DMS 273 treated with DMSO at 0.1 percent for 48 hours (cell line): Measurements from ENCODE around the gene TMEM212.

Experiments
- DNase-seq: peaks from one replicate; lab custom pipeline; 2025; lab: John Stamatoyannopoulos, UW

Gene TMEM212

DNA sequence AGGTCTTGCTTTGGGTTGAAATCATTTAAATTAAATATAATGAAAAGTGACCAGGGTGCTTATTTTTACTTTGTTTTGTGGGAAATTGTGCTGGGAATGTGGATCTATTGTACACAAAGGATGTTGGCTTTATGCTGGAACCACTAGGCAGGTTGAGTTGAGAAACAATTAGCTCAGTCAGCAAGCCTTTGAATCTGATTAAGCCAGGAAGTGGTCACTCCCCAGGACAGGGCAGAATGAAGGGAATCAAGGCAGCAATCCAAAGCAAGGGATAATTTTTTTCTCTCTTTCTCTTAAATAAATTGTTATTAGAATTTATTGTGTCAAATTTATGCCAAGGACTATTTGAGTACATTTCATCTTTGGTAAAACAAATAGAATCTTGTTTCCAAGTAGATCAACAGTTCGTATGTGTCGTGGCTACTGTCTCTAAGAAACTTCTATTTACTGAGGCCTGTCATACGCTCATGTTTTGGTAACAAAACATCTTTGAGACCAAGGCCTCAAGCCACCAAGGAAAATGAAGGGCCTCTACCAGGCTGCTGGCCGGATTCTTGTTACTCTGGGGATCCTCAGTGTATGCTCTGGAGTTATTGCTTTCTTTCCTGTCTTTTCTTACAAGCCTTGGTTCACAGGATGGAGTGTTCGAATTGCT lies at the start of gene TMEM212:
TSS of gene TMEM212 (plus strand) at position 486 of the 655 bp plus-strand sequence. CDS start at position 521, 35 bp downstream.
- no peak for DNase-seq

DNA sequence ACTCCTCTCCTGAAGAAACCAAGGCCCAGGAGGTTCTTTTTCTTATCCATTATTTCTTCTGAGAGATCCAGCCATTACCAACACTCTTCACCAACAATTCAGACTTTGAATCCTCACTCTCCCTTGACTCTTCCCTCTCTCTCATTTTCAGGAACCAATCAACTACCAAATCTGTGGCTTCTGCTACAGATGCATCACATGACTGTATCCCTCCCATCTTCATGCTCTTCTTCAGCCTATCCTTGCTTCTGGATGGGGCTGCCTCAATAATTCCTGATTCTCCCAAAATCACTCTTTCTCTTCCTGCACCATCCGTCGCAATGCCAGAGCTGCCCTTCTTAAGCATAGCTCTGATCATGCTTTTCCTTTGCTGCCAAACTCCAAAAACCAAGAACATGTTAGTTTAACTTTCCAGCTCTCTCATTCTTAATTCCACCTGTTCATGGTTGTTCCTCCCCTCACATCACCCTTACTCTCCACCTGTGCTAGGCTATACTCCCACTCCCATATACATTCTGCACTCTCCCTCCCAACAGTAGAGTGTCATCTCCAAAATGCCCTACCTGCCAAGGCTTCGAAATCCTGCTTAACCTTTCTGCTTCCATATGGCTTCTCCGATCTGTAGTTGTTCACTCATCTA lies 46.4 kb upstream of the TMEM212 start:
- no peak for DNase-seq

DNA sequence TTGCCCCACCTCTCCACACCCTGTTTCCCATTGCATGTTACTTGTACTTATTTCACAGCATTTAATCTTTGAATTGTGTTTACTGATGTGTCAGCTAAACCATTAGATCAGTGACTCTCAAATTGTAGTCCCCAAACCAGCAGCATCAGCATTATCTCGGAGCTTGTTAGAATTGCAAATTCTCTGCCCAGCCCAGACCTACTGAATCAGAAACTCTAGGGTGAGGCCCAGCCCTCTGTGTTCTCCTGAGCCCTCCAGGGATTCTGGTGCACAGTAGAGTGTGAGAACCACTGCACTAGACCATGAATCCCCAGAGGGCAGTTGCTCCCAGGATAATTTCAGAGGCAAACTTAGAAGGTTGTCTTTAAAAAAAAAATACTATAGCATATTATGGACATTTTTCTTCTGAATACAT lies 45.9 kb upstream of the TMEM212 start:
- no peak for DNase-seq

DNA sequence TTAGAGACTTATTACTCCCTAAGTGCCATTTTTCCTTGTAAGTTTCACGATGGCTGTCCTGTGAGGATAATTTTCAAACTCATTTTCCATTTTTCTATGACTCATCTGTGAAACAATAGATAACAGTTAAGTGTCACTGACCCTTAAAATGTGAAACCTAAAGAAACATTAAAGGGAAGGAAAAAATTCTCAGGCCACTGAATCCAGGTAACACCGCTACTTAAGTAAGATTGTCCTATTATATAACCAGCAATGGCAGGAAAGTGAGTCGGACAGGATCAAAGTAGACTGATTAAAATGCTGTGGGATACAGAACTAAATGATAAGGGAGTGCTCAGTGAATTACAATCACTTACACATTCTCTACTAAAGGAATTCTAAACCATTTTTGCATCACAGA lies 45.3 kb upstream of the TMEM212 start:
- DNase-seq: no peak

DNA sequence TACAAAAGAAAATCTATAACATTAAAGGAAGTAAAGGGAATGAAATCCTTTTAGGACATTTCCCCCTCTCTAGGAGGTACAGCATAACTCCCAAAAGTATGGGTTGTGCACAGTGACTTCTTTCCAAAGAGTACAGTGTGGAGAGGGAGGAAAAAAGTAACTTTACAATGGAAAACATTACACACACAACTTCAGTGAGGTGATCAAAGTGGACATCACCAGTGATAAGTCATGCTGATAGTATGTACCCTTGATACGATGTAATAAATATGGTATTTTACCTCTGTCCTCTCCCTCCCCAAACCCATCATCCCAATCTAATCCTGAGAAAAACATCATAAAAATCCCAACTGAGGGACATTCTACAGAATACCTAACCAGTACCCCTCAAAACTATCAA lies 43.6 kb upstream of the TMEM212 start:
- no peak for DNase-seq

DNA sequence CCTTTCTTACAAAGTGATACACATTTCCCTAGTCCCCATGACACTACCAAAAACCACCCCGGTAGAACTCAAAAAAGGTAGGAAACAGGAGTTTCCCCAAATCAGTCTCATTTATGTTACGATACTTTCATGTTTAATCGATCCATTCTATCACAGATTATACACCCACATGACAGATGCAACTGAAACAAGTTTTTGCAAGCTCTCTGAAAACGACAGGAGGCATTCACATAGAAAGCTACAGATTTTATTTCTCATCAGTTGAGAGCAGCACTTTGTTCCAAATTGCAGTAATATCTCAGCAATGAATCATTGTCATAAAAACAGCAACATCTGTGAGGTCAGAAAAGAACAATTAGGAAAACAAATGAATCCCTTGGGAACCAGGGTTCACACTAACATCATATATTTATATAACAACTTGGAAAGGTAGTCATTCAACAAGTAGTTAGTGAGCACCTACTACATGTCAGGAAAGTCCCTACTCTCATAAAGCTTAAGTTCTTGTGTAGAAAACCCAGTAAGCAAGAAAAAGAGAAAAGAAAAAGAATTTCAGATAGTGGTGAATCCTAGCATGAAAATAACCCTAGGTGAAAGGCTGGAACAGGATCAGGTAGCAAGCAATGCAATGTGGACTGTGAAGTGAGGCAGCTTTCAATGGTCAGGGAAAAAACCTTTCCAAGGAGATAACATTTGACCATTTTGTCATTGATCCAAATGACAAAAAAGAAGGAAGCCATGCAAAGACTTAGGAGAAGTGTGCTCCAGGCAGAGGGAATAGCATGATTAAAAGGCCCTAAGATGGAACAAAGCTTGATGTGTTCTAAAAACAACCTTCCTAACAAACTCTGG lies 41.2 kb upstream of the TMEM212 start:
- no peak for DNase-seq

DNA sequence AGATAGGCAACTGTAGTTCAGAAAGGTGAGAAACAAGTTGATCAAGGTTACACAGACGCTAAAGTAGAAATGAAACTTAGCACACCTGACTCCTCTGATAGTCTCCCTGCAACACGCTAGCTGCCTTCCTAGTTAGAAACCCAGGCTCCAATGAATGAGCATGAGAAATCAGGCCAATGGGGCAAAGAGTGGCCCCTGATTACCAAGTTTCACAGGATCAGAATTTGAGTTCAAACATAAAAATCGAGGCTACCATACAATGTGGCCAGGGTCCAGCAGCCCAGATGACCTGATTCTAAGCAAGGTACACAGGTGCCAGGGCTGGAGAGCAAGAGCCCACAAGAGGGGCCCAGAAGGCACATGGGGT lies 40.6 kb upstream of the TMEM212 start:
- DNase-seq: no peak

DNA sequence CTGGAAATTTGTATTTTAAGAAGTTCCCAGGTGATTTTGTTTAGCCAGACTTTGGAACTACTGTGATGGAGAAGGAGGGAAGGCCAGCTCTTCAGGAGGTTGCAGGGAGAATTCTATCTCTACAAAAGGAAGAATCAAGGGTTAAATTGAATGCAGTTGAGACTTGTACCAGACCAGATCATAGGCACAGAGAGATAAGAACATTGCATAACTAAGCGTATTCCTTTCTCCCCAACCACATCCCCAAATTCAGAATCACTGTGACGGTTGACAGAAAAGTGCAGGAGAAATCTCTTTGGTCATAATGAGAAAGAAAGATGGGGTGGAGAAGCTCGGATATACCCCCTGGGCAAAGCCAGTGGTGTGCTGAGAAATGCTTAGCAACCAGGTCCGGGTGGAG lies 40.1 kb upstream of the TMEM212 start:
- no peak for DNase-seq

DNA sequence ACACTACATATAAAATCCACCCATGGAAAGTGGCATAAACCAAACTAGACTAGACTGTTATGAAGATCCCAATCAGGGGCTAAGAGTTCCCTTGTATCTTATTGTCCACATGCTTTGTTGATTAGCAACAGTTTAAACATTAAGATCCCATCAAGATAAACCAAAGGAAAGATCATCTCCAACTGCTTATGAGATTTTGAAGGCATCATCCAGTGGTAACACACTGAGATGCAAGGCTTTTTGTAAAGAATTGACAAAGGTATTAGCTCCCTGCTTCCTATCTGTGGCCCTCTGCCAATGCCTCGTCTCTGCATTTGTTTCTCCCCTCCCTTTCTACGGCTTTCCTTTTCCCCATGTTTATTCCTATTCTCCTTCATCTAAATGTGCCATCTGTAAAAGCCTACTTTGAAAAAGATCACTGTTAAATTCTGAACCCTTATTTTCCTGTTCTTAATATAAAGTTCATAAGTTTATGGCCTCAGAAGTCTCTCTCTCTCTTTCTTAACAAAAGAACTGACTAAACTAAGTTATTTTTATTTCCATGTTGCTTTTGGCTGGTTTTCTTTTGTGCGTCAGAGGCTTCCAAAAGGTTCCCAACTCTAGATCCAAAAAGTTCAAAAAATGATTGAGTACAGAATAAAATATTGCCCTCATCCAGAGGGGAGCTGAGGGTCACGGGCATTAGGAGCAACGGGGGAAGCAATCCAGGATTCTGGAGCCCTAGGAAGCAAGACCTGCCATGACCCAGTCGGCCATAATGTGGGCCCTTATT lies 38.3 kb upstream of the TMEM212 start:
- no peak for DNase-seq

DNA sequence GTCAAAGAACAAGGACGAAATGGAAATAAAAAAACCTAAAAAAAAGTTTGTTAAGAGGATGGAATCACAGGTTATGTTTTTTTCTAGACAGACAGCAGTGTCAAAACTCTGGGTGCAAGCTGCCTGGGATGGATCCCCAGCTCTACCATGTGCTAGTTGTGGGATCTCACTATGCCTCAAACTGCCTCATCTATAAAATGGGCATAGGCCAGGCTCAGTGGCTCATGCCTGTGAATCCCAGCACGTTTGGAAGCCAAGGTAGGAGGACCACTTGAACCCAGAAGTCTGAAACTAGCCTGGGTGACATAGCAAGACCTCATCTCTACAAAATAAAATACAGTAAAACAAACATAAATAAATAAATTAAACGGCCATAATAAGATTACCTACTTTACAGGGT lies 37.5 kb upstream of the TMEM212 start:
- DNase-seq: no peak

DNA sequence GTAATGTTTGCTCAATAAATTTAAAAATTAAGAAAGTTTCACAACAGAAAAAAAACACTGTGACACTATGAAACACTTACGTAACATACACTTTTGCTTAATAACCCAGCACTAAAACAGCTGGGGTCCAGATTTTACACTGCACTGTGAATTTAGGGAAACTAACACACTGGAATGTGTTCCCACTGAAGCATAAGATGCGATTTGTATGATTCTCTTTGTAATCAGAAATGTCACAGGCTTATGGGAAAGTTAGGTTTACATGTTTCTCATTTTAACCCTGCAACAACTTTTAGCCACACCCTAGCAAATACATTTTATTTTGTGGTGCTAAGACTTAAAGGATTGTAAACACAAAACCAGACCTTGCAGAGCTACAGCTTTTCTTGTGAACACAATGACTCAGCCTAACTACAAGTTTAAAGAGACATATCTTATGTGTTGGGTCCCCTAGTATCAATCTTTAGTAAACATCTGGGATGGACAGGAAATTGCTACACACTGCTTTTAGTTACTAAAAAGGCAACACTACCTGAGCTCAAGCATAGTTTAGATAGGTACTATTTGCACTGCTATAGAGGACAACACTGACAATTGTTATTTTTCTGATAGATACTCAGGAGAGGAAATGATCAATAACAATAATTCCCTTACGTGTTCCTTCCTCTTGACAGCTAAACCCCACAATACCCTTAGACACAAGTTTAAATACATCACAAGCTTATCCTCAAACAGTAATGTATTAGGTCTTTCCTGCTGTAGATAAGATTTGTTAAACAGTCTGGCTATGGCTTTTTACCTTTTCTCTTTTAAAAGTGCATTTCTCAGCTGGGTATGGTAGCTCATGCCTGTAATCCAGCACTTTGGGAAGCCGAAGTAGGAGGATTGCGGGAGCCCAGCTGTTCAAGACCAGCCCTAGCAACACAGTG lies 36.7 kb upstream of the TMEM212 start:
- no peak for DNase-seq

DNA sequence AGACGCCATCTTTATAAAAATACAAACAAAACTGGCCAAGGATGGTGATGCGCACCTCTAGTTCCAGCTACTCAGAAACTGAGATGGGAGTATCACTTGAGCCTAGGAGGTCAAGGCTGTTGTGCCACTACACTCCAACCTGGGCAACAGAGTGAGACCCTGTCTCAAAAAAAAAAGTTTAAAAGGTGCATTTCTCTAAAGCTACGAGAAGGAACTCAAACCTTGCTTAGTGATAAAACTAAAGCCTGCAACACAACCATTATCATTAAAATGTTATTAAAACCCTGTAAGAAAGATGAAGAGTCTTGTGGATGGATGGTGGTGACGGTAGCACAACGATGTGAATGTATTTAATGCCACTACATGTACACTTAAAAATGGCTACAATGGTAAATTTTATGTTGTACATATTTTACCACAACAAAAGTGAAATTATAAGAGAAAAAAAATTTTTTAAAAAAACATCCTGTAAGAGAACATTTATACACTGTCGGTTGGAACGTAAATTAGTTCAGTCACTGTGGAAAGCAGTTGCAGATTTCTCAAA lies 35.9 kb upstream of the TMEM212 start:
- no peak for DNase-seq

DNA sequence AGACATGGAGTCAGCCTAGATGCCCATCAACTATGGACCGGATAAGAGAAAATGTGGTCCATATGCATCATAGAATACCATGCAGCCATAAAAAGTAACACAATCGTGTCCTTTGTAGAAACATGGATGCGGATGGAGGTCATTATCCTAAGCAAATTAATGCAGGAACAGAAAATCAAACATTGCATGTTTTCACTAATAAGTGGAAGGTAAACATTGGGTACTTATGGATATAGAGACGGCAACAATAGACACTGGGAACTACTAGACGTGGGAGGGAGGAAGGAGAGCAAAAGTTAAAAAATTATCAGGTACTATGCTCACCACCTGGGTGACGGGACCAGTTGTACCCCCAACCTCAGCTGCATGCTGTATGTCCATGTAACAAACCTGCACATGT lies 35.3 kb upstream of the TMEM212 start:
- no peak for DNase-seq

DNA sequence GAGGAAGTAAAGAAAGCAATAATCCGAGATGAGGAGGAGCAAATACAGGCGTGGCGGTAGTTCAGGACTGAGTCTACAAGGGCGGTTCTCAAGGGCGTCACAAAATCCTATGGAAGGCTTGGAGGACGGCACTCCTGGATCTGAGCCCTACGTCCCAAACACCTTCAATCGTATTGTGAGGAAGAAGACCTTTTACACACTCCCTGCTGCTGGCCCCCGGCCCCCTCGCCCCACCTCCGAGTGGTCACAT lies 33.6 kb upstream of the TMEM212 start:
- DNase-seq: no peak

DNA sequence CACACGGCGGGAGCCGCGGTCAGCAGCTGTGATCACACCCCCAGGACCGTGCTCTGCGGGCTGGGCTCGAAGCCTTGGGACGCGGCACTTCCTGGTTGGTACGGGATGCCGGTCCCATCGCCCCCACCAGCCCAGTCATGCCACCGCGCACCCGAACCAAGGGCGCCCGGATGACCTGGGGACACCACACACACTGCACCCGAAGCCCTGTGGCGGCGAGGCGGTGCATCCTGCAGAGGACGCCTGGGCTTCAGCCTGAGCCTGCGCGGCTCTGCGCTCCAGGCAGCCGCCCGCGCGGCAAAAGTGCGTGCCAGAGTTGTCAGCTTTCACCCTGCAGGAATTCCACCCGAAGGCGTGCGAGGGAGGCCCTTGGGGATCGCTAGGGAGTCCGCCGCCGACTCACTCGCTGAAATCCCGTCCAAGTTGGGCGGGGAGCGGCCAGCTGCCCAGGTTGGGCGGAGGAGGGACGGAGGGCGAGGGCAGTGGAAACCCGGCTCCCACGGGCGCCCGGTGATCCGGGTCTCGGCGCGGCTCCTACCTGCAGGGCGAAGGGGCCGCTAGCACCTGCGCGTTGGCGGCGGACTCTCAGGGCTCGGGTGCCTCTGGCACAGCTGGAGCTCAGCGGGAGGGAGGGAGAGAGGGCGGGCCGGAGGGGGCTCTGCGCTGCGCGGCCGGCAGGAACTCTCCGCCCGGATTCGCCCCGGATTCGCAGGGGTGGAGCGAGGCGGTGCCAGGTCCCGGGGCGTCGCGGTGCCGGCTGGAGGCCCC lies 33.1 kb upstream of the TMEM212 start, which contains the start of gene PLD1:
TSS of gene PLD1 (minus strand) at position 623 of the 768 bp plus-strand sequence. CDS start 72,432 bp downstream, outside the sequence.
- DNase-seq: peak; percentile 57

DNA sequence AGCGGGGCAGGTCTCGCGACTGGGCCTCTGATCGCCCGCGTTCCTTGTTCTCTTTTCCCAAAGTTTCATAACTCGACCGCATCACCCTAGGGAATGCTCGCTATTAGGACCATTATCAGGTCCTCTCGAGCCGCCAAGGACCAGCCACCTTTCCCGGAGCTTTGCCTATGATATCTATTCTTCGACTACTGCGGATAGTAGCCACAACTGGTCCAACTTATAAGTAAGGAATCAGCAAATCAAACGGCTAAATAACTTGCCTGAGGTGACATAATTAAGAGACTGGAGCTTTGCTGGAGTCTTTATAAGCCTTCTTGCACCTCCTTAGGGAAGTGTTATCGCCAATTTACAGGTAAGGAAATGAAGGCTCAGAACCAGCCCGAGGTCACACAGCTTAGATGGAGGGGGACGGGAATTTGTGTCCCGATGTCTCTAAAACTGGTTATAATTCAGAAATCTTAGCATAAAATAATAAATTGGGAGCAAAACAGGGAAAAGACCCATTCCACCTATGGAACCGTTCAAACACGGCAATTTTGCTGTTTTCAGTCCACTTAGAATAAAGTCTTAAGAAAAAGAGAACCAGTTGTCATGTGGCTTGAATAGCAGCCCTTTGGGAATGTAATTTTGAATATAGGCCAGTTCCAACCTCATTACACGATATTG lies 32.4 kb upstream of the TMEM212 start:
- DNase-seq: no peak

DNA sequence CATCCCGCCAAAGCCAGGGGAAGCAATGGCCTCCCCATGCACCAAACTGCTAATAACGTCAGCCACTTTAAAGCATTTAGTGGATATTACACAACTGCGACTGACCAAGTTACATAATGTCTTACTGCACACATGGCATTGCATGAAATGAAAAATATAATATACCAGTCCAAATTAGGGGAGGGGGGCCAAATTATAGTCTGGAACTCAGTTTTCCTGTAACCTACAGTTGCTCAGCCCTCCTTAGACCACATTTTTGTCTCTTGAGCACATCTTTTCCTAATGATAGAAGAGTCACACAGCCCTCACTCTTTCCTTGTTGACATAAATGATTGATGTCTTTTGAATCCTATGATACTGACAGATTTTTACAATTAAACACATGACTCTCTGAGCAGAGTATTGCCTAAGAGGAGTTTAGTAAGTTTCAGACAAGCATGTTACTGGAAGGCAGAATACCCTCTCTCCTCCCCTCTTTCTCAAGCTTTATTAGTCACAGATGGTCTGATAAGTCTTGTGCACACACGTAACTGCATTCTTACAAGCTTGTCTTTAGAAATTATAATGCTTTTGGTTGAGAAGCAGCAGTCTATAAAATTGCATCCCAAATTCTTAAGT lies 31.7 kb upstream of the TMEM212 start:
- DNase-seq: peak; percentile 52

DNA sequence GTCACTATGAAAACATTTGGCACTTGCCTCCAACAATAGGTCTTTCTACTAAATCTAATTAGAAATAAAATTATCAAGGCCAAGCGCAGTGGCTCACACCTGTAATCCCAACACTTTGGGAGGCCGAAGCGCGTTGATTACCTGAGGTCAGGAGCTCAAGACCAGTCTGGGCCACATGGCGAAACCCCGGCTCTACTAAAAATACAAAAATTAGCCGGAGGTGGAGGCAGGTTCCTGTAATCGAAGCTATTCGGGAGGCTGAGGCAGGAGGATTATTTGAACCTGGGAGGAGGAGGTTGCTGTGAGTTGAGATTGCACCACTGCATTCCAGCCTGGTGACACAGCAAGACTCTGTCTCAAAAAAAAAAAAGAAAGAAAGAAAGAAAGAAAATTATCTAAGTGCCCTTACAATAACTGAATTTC lies 31.2 kb upstream of the TMEM212 start:
- DNase-seq: no peak

DNA sequence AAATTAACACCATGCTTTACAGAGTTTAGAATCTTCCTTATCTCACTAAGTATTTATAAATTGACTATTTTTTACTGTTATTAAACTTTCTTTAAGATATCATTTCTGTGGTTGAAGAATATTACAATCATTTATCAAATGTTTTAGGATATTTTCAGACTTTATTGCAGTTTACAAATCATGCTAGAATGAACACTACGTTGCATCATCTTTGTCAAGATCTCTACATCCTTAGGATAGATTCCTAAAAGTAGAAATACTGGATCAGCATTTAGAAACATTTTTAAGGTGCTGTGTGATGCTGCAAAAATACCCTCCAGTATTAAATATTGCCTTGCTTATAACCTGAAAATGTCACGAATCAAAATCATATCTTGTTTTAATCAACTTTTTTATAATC lies 30.3 kb upstream of the TMEM212 start:
- no peak for DNase-seq
